ENCODE measurements around the gene FAM193A.
"Not testable (repeated sequence)": the region's sequence is repeated elsewhere in the genome, so short reads cannot be mapped to it uniquely, and the experiment has no call there.

FAM193A gene

DNA sequence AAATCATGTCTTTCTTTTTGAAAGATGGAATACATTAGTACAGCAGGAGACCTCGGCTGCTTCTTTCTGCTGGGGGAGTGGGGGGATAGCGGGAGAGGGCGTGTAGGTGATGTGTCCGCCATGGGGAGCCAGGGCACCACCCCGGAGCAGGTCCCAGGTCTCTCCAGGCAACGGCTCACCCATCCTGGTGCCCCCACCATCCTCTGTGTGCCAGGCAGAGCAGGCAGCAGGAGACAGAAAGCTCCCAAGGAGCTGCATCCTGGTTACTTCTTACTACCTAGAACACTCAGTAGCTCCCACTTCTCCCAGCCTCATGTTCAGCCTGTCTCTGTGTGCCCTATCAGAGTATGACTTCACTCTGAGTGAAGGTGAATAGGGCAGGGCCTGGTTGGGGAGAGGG lies 196.1 kb downstream of the FAM193A start:
- DNase-seq = no peak

- DNase-seq = no peak
Measured at GRCh38 chr4:2733001-2733843, 196.8 kb downstream of the FAM193A start.

GRCh38 chr4:2733844-2734574 lies 197.6 kb downstream of the FAM193A start:
- no peak for DNase-seq

GRCh38 chr4:2734612-2735011 lies 198.2 kb downstream of the FAM193A start:
- no peak for DNase-seq

GRCh38 chr4:2735869-2736268 lies 199.4 kb downstream of the FAM193A start:
- no peak for DNase-seq

DNA sequence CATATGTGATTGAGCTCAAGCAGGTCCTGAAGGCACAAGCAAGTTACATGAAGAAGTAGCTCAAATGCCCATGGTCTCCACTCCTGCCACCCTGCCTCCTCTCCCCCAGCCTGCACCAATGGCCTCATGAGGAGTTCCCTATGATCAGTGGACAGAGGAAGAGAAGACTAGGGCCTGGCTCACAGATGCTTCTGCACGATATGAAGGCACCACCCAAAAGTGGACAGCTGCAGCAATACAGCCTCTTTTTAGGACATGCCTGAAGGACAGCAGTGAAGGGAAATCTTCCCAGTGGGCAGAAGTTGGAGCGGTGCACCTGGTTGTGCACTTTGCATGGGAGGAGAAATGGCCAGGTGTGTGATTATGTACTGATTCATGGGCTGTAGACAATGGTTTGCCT lies 201.8 kb downstream of the FAM193A start:
- not testable (repeated sequence) for DNase-seq

- DNase-seq = no peak
Measured at GRCh38 chr4:2741626-2742025, 205.2 kb downstream of the FAM193A start.

DNA sequence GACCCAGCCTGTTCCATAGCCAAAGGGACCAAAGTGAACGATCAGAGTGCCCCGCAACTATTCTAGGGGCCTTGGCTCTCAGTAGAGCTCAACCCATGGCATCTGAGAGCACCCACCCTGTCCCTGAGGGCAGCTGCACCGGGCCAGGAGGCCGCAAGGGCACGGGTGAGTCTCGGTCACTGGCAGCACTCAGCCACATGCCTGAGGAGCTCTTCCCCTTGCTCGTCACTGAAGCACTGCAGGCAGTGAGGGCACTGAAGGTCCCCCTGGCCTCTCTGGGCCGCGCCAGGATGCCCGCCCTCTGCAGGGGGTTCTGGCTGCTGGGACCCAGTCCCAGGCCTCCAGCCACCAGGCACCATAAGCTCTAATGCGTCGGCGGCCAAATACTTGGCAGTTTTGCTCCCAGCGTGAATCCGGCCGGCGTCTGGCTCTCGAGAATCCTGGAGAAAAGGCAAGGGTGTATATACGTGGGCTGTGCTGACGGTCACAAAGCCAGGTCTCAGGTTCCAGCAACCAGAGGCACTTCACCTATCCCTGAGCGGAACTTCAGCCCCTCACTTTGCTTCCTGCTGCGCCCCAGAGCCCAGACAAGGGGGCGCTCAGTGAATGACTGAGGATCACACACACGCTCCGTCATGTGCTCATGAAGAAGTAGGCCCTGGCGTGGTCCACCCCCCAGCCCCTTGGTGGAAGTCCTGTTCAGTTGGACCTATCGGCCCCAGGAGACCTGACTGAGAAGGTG lies 205.8 kb downstream of the FAM193A start:
- DNase-seq = no peak

DNA sequence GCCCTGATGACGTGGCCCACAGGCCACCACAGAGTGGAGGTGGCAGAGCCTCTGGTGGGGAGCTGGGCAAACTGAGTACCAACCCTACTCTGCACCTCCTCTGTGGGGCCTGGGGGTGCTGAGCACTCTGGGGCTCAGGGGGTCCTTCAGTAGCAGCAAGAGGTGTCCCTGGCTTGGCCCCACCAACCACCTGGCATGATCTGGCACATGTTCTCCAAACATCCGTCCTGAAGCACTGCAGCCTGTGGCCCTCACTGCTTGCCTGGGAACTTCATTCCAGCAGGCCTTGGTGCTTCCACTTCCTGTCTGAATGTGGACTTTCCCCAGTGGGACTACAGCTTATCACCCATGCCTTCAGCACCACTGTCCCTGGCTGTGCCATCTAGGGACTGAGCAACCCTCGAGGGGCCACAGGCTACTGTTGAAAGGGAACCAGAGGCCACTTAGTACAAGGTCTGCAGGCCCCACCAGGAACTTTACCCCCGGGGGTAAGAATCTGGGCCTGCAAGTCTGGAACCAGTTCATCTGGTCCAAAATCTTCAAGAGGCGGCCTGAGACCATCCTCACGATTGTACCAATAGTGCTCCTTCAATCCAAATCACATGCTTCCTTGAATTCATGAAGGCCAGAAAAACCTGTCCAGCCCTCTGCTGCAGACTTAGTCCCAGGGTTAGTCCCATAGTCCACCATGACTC lies 206.5 kb downstream of the FAM193A start:
- no peak for DNase-seq

GRCh38 chr4:2743518-2744445 lies 207.3 kb downstream of the FAM193A start:
- peak; percentile 39 for DNase-seq

GRCh38 chr4:2744576-2745270 lies 208.3 kb downstream of the FAM193A start:
- DNase-seq = no peak

DNA sequence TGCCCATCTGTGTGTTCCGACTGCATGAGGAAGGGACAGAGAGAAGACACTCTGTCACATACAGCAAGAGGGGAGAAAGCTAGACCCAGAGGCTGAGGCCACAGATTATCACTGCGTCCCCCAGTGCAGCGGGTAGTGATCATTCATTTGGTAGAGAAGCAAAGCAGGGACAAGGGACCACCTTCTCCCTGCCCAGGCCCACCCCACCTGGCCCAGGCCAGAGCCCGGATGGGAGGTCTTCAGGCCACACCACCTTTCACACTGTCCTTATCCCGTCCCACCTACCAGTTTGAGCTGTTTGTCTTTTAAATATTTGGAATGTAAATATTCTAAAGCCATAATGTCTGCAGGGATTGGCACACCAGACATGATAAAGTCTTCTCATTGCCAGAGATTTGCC lies 209.1 kb downstream of the FAM193A start:
- DNase-seq = no peak

DNA sequence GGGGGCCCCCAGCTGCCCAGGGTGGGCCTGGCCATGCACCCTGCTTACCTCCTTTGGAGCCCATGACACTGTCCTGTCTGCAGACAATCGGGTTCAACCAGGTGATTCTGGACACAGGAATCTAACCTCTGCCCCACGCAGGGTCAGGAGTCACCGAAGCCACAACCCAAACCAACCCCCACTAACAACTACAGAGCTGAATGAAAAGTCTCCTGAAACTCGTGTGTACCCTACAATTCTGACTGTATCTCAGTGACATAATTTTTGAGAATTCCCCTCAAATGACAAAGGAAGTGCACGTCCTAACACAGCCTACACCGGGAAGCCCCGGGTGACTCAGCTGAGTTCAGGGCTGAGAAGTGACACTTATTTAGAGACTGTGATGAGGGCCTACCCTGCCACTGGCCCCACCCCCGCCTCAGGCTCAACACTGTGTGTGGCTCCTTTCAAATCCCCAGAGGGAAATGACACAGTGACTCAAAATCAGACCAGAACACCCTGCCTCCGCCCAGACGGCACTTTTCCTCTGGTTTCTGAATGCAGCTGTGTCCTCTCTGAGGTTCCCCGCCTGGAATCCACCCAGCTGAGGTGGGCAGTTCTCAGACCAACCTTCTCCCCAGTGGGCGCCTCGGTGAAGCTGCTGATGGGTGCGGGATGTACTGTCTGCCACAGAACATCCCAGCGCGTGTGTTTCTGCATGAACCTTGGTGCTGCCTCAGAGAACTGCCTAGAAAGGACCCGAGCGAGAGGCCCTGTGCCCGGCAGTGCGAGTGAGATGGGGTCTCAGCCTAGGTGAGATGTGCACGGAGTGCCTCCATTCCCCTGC lies 209.7 kb downstream of the FAM193A start:
- DNase-seq = no peak

- DNase-seq = no peak
Measured at GRCh38 chr4:2746891-2747695, 210.6 kb downstream of the FAM193A start.

DNA sequence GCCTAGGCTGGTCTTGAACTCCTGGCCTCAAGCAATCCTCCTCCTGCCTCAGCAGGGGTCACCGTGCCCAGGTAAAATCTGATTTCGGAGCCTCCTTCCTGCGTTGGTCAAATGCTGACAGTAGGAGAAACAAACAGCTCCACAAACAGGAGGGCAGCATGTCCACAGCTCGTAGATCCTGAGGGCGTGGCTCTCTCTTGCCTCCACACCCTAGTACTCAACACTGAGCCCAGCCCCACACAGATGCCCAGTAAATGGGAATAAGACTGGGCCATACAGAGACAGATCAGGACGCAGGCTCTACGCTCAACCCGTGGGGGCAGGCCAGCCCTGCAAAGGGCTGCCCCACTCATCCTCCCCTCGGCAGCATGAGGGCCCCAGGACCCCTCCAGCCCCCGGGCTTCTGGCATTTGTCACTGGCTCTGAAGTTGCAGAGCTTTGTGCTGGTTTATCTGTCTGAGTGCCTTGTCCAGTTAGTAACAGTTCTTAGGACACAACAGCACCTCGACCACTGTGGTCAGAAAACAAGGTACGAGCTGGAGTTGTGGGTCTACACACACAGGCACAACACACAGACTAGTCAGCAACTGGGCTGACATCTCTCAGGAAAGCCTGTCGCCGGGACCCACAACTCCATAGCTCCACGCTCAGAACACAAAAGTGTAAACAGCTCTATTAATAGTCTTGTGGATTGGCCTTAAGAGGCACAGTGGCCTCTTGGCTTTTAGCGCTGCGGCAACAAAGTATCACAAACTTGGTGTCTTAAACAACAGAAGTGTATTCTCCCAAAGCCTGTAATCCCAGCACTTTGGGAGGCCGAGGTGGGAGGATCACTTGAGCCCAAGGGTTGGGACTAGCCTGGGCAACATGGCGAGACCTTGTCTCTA lies 214.5 kb downstream of the FAM193A start:
- DNase-seq = no peak

- no peak for DNase-seq
Measured at GRCh38 chr4:2753436-2753835, 217.0 kb downstream of the FAM193A start.

DNA sequence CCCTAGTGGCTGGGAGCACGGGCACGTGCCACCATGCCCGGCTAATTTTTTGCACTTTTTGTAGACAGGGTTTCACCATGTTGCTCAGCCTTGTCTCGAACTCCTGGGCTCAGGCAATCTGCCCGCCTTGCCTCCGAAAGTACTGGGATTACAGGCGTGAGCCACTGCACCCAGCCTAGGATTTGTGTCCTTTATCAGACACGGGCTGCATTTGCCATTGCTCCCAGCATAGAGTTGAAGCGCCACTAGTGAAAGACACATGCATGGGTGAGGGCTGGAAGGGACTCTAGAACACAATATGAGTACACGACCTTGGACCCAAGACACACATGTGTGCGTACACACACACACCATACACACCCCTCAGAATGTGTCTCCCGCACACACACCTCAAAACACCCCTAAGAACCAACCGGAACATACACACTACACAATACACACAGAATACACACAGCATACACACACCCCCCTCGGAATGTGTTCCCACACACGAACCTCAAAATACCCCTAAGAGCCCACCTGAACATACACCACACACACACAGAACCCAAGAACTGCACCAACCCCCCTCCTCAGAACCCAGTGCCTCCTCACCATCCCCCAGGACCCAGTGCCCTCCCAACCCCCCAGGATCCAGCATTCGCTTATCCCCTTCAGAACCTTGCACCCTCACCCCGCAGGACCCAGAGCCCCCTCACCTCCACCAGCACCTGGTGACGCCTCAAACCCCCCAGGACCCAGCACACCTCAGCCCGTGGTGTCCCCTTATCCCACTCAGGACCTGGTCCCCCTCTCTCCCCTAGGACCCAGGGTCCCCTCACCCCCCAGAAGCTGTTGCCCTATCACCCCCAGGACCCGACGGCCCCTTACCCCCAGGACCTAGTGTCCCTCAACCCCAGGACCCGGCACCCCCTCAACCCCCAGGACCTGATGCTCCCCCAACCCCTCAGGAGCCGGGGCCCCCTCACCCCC lies 218.7 kb downstream of the FAM193A start:
- no peak for DNase-seq

All from NCI-H510A treated with DMSO at 0.1 percent for 48 hours (cell line).